OCI-M1 (cell line): ENCODE data around the gene SCYL3.

Experiments
- DNase-seq: peaks from one replicate; lab custom pipeline; 2025; lab: John Stamatoyannopoulos, UW

The SCYL3 gene

GRCh38 chr1:169900571-169900970, 6.9 kb upstream of the SCYL3 start:
- DNase-seq, result no peak

- DNase-seq, result no peak
Measured at GRCh38 chr1:169899519-169900217, 6.0 kb upstream of the SCYL3 start.

GRCh38 chr1:169896013-169896412, 2.3 kb upstream of the SCYL3 start:
- DNase-seq, result peak; percentile 87

- DNase-seq, result no peak
Measured at GRCh38 chr1:169894424-169895145, 889 bp upstream of the SCYL3 start.

- DNase-seq, result peak; percentile 67
Measured at GRCh38 chr1:169892927-169893644, 610 bp downstream of the SCYL3 start.

- DNase-seq, result no peak
Measured at GRCh38 chr1:169892176-169892926, 1.3 kb downstream of the SCYL3 start.

GRCh38 chr1:169891539-169891885, 2.2 kb downstream of the SCYL3 start:
- DNase-seq, result no peak

GRCh38 chr1:169890761-169891538, 2.7 kb downstream of the SCYL3 start:
- no peak for DNase-seq

- no peak for DNase-seq
Measured at GRCh38 chr1:169889871-169890270, 3.8 kb downstream of the SCYL3 start.

GRCh38 chr1:169886931-169887330, 6.8 kb downstream of the SCYL3 start:
- DNase-seq, result no peak

- DNase-seq, result no peak
Measured at GRCh38 chr1:169886422-169886821, 7.3 kb downstream of the SCYL3 start.

- no peak for DNase-seq
Measured at GRCh38 chr1:169885207-169885606, 8.5 kb downstream of the SCYL3 start.

GRCh38 chr1:169884634-169885033, 9.1 kb downstream of the SCYL3 start:
- DNase-seq, result no peak

- DNase-seq, result no peak
Measured at GRCh38 chr1:169882039-169882511, 11.6 kb downstream of the SCYL3 start.

- no peak for DNase-seq
Measured at GRCh38 chr1:169879034-169879840, 14.5 kb downstream of the SCYL3 start.

GRCh38 chr1:169878498-169878897, 15.2 kb downstream of the SCYL3 start:
- DNase-seq, result no peak

GRCh38 chr1:169877800-169878491, 15.8 kb downstream of the SCYL3 start:
- DNase-seq, result no peak

- DNase-seq, result no peak
Measured at GRCh38 chr1:169874229-169874628, 19.5 kb downstream of the SCYL3 start.

GRCh38 chr1:169873582-169874199, 20.0 kb downstream of the SCYL3 start:
- no peak for DNase-seq
